ENCODE measurements around the gene SELENOF.
A peak's percentile ranks its signal among the peaks of the same experiment; 100 is the strongest.

Gene SELENOF

GRCh38 chr1:86913896-86914600 lies at the start of gene SELENOF:
TSS of gene SELENOF (minus strand) at chr1:86914126. CDS start at chr1:86914111, 15 bp downstream.
- DNase-seq = peak; percentile 100

GRCh38 chr1:86960548-86960947 lies 46.6 kb upstream of the SELENOF start:
- no peak for DNase-seq

- no peak for DNase-seq
These were observed 43.3 kb upstream of the SELENOF start for GRCh38 chr1:86957221-86957620.

GRCh38 chr1:86956221-86956620 lies 42.3 kb upstream of the SELENOF start:
- no peak for DNase-seq

- DNase-seq = no peak
These were observed 41.8 kb upstream of the SELENOF start for GRCh38 chr1:86955678-86956077.

- no peak for DNase-seq
These were observed 39.2 kb upstream of the SELENOF start for GRCh38 chr1:86953167-86953566.

GRCh38 chr1:86951430-86951829 lies 37.5 kb upstream of the SELENOF start:
- DNase-seq = no peak

- DNase-seq = no peak
These were observed 36.9 kb upstream of the SELENOF start for GRCh38 chr1:86950712-86951419.

GRCh38 chr1:86948212-86948611 lies 34.3 kb upstream of the SELENOF start:
- DNase-seq = no peak

- no peak for DNase-seq
These were observed 28.8 kb upstream of the SELENOF start for GRCh38 chr1:86942743-86943142.

- DNase-seq = no peak
These were observed 28.1 kb upstream of the SELENOF start for GRCh38 chr1:86942042-86942441.

GRCh38 chr1:86940599-86940998 lies 26.7 kb upstream of the SELENOF start:
- no peak for DNase-seq

GRCh38 chr1:86939406-86939805 lies 25.5 kb upstream of the SELENOF start:
- no peak for DNase-seq

- DNase-seq = no peak
These were observed 24.9 kb upstream of the SELENOF start for GRCh38 chr1:86938855-86939254.

- no peak for DNase-seq
These were observed 24.5 kb upstream of the SELENOF start for GRCh38 chr1:86938450-86938849.

GRCh38 chr1:86933562-86934377 lies 19.8 kb upstream of the SELENOF start:
- DNase-seq = no peak

GRCh38 chr1:86933051-86933450 lies 19.1 kb upstream of the SELENOF start:
- no peak for DNase-seq

- DNase-seq = no peak
These were observed 14.9 kb upstream of the SELENOF start for GRCh38 chr1:86928819-86929218.

- DNase-seq = no peak
These were observed 13.0 kb upstream of the SELENOF start for GRCh38 chr1:86926883-86927282.

- DNase-seq = no peak
These were observed 11.8 kb upstream of the SELENOF start for GRCh38 chr1:86925742-86926141.

- no peak for DNase-seq
These were observed 10.5 kb upstream of the SELENOF start for GRCh38 chr1:86924324-86924960.

- DNase-seq = no peak
These were observed 8.5 kb upstream of the SELENOF start for GRCh38 chr1:86922445-86922844.

GRCh38 chr1:86916752-86917151 lies 2.8 kb upstream of the SELENOF start:
- no peak for DNase-seq
